Measurements from ENCODE around the gene RALGAPA2.

DNA sequence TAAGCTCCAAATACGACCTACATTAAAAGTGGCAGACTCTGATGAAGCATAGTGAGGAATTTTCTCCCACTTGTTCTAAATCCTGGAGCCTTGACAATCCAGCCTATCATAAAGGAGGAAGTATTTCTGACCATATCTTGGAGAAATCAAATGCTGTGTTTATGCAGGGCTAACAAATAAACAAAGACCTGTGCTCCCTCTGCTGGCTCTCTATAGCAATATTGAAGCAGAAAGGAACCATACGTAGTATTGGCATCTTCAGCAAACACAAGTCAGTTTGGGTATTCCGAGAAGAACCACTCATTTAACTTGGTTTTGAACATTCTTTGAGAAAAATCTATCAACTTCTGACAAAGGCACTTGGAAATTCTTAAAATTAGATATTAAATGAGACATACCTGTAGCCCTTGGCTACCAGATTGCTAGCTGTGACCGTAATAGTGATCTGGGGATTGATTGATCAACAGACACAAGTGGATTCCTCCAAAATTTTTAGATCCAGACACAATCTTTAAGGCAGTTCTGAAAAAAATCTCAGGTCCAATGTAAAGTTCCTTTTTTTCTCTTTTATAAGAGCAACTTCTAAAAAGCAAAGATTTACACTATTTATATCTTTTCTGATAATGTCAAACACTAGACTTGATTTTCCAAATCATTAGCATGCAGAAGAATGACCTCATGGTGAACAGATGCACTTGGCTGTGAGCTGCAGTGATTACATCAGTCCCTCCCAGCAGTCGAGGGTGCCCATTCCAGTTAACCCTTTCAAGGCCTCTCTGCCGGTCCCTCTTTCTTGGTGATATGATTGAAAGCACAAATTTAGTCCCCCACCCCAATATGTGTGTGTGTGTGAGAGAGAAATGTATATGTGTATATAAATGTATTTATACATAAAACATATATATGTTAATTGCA lies 304.3 kb downstream of the RALGAPA2 start:
- TF ChIP-seq, protein P1, sequence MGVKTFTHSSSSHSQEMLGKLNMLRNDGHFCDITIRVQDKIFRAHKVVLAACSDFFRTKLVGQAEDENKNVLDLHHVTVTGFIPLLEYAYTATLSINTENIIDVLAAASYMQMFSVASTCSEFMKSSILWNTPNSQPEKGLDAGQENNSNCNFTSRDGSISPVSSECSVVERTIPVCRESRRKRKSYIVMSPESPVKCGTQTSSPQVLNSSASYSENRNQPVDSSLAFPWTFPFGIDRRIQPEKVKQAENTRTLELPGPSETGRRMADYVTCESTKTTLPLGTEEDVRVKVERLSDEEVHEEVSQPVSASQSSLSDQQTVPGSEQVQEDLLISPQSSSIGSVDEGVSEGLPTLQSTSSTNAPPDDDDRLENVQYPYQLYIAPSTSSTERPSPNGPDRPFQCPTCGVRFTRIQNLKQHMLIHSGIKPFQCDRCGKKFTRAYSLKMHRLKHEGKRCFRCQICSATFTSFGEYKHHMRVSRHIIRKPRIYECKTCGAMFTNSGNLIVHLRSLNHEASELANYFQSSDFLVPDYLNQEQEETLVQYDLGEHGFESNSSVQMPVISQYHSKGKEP (CRISPR knock-in tag; IDR thresholded peaks at IDR 0.05), result no peak
- TF ChIP-seq TAF1 (CRISPR knock-in tag; IDR thresholded peaks at IDR 0.05) (no peak), MEIS1 (CRISPR knock-in tag; IDR thresholded peaks at IDR 0.05; ENCODE audit: borderline replicate concordance) (no peak), JUND (CRISPR knock-in tag; IDR thresholded peaks at IDR 0.05) (no peak), HDAC2 (CRISPR knock-in tag; IDR thresholded peaks at IDR 0.05) (no peak)
- TF ChIP-seq, protein P2, sequence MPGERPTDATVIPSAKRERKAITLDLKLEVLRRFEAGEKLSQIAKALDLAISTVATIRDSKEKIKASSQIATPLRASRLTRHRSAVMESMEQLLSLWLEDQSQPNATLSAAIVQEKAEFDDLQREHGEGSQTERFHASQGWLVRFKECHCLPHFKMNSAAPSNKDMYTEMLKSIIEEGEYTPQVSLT (CRISPR knock-in tag; IDR thresholded peaks at IDR 0.05; ENCODE audit: borderline replicate concordance, low read depth), result no peak
- TF ChIP-seq, protein P3, sequence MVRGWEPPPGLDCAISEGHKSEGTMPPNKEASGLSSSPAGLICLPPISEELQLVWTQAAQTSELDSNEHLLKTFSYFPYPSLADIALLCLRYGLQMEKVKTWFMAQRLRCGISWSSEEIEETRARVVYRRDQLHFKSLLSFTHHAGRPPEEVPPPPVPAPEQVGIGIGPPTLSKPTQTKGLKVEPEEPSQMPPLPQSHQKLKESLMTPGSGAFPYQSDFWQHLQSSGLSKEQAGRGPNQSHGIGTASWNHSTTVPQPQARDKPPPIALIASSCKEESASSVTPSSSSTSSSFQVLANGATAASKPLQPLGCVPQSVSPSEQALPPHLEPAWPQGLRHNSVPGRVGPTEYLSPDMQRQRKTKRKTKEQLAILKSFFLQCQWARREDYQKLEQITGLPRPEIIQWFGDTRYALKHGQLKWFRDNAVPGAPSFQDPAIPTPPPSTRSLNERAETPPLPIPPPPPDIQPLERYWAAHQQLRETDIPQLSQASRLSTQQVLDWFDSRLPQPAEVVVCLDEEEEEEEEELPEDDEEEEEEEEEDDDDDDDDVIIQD (CRISPR knock-in tag; IDR thresholded peaks at IDR 0.05; ENCODE audit: low read depth), result no peak

Data from HepG2 (cell line).